Hematopoietic multipotent progenitor cell treated with erythropoietin and hydrocortisone succinate and interleukin-3 and kit ligand, for 17 days (in vitro differentiated cells): ENCODE data around the gene FDX2.

Experiments used
- DNase-seq: peaks from one replicate; pipeline ENCODE4 v3.0.0-alpha.2; 2015; ENCODE audit warnings: low spot score

Gene FDX2

DNA sequence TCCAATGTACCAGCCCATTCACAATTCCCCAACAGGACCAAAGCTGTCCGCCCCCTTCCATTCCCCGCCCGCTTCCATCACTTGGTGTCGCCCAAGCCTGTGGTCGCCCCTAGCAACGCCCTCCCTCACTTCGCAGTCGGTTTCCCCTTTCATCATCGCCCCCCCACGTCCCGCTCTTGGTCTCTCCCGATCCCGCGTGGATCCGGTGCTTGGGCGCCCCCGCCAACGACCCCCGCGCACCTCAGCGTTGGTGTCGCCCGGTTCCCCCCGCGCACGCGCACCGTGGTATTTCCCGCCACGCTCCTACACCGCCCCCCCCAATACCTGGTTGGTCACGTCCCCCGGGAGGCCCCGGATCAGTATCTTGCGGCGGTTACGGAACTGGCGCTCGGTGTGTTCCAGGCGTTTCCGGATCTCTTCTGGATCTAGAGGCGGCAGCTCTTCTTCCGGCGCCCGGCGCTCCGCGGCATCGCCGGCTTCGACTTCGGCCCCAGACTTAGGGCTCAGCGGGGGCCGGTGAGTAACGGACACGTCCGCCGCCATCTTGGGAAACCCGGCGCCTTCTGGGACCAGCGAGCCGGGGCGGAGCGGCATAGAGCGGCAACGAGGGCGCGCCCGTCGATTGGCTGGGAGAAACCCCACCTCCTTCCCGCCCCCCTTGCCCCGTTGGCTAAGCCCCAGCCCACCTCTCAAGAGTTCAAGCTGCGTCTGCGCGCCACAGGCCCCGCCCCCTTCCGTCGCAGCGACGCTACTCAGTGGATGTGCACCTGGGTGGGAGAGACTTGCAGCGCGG, 17.3 kb upstream of the FDX2 start, which contains the start of gene RAVER1:
Gene RAVER1 (minus strand): TSS at position 565 of the 793 bp plus-strand sequence. CDS start 22 bp downstream, at position 543.
- peak; percentile 96 for DNase-seq

DNA sequence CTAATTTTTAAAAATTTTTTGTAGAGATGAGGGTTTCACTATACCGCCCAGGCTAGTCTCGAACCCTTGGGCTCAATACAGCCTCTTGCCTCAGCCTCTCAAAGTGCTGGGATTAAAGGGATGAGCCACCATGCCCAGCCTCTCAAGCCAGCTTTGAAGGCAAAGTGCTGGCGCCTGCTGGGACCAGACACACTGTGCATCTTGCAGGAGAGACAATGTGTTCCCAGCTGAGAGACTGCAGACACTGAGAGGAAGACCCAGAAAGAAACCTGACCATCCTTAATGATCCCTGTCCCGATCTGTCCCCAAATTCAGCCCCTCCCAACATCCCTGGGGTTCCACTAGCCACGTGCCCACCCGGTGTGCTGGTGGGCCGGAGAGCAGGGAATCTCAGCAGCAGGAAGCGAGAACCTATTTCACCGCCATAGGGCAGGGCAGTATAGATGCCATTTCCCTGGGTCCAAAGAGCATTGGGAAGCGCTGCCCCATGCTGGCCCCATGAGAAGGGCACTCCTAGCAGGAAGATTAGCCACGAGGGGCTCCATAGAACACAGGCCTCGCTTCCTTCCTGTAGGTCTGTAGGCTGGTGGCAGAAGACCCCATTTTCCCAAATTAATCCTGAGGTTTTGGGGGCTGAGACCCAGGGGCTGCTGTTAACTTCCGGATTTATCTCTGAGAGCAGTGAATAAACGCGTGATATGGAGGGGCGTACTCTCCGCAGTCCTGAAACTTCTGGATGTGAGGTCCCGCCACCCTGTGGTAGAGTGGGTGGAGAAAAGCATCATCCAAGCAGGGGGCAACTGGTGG, 16.5 kb upstream of the FDX2 start:
- no peak for DNase-seq

DNA sequence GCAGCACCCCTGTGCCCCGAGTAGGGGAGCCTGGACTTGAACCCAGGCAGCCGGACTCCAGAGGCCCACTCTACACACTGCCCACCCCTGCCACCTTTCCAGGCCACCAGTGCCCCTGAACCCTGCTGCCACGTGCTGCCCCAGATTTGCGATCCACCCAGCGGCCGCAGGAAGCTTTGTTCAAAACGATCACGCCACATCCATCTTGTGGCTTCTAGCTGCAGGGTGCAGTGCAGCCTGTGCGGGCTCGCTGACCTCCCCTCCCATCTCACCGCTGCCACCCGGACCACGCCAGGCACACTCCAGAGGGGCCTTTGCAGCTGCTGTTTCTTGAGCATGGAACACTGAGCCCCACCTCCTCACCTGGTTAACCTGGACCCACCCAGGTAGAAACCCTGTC, 13.7 kb upstream of the FDX2 start:
- DNase-seq: no peak

DNA sequence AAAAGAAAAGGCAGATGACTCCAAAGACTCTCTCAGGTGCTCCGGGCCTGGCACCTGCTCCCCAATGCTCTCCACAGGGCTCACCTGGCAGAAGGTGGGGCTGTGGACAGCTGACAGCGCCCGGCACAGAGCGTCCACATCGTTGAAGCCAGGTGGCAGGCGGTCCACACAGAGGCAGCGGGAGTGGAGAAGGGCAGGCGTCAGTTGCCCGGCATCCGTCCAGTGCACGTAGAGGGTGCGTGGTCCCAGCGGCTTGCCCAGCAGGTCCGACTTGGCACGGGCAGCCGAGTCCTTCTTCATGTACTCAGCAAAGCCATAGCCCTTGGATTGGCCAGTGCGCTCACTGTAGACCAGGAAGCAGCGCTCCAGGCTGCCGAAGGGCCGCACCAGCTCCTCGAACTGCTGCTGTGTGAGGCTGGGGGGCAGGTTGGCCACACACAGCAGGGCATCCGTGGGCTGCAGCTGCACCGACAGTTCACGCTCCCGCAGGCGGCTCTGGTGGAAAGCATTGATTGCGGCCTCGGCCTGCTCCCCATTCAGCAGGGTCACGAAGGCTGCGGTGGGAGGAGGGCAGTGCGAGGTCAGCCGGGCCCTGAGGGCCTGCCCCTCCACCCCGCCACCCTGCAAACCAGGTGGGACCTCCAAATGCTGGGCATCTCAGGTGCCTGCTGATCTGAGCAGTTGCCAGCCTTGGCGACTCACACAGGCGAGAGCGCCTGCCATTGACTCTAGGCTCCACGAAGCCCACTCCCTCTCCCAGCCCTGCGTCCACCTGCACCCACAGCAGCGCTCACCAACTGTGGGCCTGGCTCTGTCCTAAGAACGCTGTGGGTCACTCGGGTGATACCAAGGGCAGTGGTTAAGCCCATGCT, 13.0 kb upstream of the FDX2 start:
- DNase-seq: no peak

DNA sequence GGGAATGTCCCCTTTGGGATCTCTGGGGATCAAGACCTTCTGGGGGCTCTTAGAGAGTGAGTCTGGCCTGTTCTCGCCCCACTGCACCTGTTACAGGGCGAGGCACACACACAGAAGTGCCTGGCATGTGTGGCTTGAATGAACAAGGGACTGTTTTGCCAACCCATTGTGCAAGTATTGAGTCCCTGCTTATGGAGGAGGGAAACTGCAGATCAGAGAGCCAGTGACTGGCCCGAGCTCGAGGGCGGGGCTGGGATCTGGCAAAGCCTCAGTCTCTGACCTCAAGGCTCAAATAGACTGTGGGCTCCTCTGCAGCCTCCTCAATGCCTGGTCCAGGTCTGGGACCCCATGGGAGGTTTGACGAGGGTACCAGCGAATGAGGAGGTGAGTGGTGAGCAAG, 12.0 kb upstream of the FDX2 start:
- DNase-seq: no peak

DNA sequence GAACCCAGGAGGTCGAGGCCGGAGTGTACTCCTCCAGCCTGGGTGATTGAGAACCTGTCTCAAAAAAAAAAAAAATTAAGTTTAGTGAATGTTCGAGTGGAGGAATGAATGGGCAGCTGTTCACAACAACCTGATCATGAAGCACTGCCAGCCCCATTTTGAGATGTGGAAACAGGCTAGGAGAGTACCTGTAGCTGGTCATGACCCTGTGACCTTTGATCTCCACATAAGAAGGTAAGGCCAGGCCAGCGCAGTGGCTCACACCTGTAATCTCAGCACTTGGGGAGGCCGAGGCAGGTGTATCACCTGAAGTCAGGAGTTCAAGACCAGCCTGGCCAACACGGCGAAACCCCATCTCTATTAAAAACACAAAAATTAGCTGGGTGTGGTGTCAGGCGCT, 9.9 kb upstream of the FDX2 start:
- no peak for DNase-seq

DNA sequence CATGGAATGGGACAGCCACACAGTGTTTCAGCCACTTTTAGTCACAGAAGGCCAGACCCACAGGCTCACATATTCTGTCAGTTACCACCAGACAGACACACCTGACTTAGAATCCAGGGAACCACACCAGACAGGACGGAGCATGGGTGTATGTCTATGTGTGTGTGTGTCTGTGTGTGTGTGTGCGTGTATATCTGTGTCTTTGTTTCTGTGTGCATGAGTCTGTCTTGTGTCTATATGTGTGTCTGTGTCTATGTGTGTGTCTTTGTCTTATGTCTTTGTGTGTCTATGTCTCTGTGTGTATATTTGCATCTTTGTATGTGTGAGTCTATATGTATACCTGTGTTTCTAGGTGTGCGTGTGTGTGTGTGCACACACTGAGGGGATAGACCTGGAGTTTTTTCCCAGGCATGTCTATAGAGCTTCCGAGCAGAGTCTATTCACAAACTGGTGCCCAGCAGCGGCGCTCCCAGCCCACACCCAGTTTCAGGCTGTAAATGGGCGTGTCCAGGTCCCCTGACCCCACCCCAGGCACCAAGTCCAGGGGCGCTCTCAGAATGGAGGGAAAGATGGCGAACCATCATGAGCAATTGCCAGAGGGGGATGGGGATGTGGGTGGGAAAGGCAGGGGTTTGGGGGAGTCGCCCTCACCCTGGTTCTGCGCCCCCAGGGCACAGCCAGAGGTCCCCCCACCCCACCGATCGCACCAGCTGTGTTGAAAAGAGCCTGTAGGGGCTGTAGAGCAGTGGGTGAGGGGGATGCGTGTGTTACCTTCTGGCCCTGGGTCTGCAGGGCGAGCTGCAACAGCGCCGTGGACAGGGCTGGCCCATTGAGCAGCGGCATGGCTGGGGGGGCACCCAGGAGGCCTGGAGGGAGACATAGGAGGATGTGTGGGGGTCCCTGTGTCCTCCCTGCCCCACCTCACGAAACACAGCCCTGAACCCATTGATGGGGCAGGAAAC, 6.3 kb upstream of the FDX2 start:
- DNase-seq: no peak

DNA sequence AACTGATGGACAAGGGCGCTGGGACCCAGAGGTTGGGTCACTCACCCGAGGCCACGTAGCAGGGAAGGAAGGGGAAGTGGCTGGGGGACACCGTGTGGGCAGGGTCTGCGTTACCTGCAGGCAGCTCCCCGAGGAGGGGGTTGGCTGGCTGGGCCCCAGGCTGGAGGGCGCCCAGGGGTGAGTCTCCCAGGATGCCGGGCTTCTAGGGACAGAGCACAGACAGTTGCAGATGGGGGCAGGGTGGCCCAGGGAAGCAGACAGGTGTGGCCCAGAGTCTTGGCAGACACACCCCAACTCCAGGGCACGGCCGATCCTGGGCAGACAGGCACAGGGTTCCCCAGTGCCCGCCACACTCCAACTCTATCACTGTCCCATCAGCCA, 5.6 kb upstream of the FDX2 start:
- no peak for DNase-seq

DNA sequence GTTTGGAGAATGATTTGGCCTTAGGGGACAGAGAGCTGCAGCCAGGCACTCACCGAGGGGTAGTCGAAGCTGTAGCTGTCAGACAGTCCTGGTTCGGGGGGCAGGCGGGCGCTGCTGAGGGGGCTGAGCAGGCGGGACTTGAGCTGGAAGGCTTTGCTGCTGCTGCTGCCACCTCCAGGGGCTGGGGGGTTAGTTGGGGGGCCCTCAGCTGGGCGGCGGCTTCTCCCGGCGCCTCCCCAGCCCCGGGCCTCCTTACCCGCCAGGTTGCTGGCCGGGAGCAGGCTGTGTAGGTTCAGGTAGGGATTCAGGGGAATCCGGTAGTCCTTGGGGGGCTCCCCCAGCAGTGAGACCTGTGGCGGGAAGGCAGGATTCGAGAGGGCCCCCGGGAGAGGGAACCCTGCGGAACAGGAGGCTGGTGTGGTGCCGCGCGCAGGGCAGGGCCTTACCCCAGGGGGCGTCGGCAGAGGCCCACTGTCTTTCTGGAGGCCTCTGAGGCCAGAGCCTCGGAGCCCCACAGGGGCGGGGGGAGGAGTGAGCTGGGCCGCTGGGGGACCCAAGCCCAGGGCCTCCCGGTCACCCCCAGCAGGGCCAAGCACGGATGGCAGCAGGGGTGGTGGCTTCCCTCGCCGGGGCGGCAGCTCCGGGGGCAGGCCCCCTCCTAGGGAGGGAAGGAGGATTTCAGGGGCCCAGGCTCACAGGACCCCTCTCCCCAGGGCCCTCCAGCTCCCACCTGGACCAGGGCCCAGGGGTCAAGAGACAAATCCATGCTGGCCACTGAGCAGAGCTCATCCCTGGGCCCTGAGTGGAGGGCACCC, 5.0 kb upstream of the FDX2 start:
- DNase-seq: no peak

DNA sequence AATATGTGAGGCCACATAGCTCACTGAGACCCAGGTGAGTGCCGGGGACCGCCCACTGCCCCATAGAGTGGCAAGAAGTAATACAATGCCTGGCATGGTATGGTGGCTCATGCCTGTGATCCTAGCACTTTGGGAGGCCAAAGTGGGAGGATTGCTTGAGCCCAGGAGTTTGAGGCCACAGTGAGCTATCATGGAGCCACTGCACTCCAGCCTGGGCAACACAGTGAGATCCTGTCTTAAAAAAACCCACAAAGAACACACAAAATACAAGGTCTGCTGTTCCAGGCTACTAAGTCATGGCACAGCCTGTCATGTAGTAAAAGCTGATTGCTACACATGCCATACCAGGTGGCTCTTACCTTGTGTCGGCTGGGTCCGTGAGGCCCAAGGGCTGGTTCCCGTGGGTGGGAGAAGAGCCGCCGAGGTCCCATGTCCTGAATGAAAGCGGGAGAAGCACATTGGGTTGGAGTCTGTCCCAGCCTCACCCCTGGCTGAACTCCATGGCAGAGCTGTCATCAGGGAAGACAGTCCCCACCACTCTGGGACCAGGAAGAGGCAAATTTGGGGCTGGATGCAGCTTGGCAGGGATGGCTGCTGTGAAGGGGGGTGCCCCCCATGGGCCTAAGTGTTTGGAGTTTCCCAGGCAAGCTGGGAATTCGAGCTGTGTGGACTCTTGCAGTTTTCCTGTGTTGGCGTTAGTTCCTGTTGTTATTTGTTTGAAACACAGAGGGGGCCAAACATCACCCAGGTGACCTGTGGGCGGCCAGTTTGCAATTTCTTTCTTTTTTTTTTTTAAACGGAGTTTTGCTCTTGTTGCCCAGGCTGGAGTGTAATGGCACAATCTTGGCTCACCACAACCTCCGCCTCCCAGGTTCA, 3.2 kb upstream of the FDX2 start:
- no peak for DNase-seq

DNA sequence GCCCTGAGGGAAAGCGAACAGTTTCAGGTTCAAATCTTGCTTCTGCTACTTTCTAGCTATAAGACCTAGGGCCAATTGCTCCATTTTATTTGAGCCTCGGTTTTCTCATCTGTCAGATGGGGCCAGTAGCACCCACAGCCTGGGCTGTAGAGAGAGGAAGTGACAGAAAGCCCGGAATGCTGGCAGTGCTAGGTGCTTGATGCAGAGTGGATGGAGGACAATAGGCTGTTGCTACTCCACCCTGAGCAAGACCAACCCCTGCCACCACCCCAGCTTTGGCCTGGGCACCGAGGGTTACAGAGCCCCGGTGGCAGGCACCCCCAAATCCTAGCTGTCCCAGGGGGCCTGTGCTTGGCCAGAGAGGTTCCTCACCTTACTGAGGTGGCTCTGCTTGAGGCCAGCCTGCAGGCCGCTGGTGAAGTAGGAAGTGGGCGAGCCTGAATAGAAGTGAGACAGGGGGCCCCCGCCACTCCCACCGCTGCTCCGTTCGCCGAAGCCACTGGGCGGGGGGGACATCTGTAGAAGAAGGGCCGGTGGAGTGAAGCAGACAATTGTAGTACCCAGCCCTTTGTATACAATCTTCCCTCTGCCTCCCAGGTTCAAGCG, 2.1 kb upstream of the FDX2 start:
- no peak for DNase-seq

DNA sequence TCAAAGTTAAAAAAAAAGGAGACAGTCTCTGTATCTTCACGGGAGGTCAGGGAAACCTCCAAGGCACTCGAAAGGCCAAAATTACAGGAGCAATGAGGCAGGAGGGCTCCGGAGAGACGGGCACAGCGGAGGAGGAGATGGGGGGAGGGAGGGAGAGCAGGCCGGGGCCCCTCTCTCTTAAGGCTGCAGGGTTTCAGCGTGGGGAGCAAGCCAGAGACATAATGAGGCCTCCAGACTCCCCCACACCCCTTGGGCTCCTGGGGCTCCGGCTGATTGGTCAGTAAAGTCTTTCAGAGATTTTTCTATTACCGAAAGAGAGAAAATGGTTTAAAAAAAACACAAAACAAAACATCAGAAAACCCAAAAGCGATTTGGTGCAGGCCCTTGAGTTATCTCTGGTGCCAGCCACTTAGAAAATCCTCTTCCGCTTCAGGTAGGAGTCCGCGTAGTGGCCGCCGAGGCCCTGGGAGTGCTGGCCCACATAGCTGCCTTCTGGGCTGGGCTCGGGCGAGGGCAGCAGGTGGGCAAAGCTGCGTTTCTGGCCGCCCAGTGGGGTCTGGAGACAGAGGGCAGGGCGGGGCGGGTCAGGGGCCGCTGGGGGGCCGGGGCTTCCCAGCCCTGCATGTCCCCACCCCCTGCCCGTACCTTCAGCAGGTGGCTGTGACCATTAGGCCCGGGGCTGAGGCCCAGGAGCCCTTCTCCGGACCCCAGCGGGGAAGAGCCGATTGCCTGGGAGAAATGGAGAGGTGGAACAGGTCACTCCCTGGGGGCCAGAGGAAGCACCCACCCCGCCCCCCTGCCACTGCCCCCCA, 1.4 kb upstream of the FDX2 start:
- DNase-seq: no peak

DNA sequence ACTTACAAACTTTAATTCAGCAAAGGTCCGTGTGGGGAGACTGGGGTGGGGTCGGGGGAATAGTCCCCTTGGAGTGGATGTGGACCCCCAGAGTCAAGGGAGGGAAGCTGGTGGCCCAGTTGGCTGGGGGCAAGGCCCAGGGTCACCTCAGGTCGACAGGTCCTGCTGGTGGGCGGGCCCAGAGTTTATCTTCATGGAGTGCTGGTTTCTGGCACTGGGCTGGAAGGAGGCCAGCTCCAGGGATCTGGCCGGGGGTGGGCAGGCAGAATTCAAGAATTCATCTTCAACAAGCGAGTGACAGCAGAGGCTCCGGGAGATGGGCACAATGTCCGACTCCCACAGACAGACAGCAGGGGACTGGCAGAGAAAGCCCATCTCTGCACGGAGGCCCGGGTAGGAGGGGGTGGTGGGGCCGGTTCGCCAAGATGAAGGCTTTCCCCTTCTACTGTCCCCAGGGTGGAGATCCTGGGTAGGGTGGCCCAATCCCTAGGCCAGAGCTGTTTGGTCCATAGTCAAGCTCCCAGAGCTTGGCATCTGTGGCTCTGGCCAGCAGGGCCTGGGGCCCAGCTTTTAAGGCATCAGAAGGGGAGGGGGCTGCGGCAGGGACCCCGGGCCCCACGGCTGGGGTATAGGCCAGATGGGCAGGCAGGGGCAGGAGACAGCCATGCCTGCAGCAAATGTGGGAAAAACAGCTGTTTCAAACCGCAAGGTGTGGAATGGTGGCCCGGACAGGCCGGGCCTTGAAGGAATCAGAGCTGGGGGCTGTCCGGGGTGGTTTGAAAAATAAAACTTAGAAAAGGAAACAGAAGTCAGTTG, 622 bp upstream of the FDX2 start:
- peak; percentile 74 for DNase-seq

DNA sequence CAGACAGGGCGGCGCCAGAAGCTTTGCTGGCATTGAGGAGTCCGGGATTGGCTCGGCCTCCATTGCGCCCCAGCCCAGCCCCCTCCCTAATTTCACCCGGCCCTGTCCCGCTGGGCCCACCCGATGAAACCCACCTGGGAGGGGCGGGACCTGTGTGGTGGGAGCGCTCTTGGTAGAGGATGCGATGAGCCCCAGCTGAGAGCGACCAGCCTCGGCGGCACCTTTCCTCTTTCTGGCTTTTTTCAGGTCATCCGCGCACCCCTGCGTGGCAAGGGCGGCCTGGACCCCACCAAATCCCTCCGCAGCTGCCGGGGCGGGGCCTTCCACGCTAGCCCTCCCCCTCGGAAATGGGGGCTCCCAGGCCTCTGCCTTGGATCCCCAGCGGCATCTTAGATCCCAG, 6.4 kb downstream of the FDX2 start, which contains the start of gene ZGLP1:
Gene ZGLP1 (minus strand): TSS at position 393 of the 400 bp plus-strand sequence.
- DNase-seq: no peak

DNA sequence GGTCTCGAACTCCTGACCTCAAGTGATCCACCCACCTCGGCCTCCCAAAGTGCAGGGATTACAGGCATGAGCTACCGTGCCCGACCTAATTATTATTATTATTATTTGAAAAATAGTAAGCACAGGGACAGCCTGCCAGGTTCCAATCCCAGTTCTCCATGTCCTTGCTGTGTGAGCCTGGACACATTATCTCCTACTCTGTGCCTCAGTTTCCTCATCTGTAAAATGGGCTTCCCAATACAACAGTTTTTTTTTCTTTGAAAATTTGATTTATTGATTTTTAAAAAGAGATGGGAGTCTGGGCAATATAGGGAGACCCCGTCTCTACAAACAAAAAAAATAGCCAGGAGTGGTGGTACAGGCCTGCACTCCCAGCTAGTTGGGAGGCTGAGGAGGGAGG, 9.5 kb downstream of the FDX2 start:
- DNase-seq: no peak

DNA sequence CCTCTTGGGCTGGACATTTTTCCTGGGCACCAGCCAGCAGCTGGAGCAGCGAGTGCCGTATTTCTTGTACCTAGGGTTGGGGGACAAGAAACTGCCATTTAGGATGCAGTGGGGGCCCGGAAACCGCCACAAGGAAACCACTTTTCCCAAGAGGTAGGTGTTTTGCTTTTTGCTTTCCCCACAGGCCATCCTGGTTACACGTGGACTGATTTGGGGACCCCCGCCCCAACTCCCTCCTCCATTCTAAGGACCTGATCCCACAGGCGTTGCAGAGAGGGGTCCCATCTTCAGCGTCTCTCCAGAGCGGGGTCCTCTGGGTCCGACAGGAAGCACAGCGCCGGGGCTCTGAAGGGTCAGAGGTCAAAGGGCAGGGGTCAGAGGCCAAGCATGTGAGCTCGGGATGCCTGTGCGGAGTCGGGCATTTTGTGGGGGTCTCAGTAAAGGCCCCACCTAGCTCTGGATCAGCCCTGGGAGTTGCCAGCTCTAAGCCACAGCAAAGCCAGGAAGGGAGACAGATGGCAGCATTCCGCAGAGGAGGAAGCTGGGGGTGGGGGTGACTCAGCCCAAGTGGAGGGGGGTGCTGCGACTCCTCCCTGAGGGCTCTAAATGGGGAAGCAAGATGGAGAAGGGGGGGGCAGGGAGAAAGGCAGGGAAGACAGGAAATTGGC, 10.5 kb downstream of the FDX2 start:
- no peak for DNase-seq
